Activated CD4-positive, alpha-beta memory T cell treated with anti-CD3 and anti-CD28 coated beads, Interleukin-2, amount 10 ng/mL, durations not matched to agents 7 days and 5 days (primary cell): ENCODE measurements around the gene NAGK. TPM values are rescaled to one million over a fixed set of nuclear protein-coding genes. Genes with fewer than 3 reads are reported as not detected.

Source experiments
- CTCF ChIA-PET: fragments of 350-600 bp; sonication (Branson Sonifier 250); formaldehyde crosslinking; loops from one replicate; lab custom pipeline; 2021; ENCODE audit warnings: antibody characterized with exemption, inconsistent platforms; lab: Charles Lee
- POLR2A ChIA-PET: fragments of 350-600 bp; sonication (Branson Sonifier 250); formaldehyde crosslinking; loops from one replicate; lab custom pipeline; 2021; ENCODE audit warnings: antibody characterized with exemption; lab: Charles Lee
- DNase-seq: peaks from one replicate; pipeline ENCODE4 v3.0.0-alpha.2; 2020
- H3K27ac Mint-ChIP-seq: one replicate; pipeline ENCODE4 v1.8.0; 2021; ENCODE audit warnings: mild to moderate bottlenecking, mixed read lengths
- H3K27me3 Mint-ChIP-seq: one replicate; pipeline ENCODE4 v1.8.0; 2021; ENCODE audit warnings: mixed read lengths
- H3K36me3 Mint-ChIP-seq: one replicate; pipeline ENCODE4 v1.8.0; 2021; ENCODE audit warnings: low read depth, mixed read lengths
- H3K4me1 Mint-ChIP-seq: one replicate; pipeline ENCODE4 v1.8.0; 2021; ENCODE audit warnings: mixed read lengths
- H3K4me3 Mint-ChIP-seq: one replicate; pipeline ENCODE4 v1.8.0; 2021; ENCODE audit warnings: mild to moderate bottlenecking, mixed read lengths
- H3K9me3 Mint-ChIP-seq: one replicate; pipeline ENCODE4 v1.8.0; 2021; ENCODE audit warnings: mixed read lengths
- total RNA-seq, 2 experiments: library from RNA; stranded (reverse); gene quantifications; one replicate each; pipeline ENCODE4 v1.2.3, GENCODE V29; 2021

Gene NAGK
- total RNA-seq, 2 experiments from 2014 or later: 66.1 to 67.5 TPM

GRCh38 chr2:71125506-71126294 lies 57.3 kb downstream of the NAGK start:
- no peak overlapping the region for H3K4me3 Mint-ChIP-seq
- POLR2A ChIA-PET: interaction anchor here (0.6 to 1.7 kb wide), 2 partner anchors 11 to 58 kb away, joined by 5 to 8 read pairs; partner anchors contain the start of gene NAGK
- CTCF ChIA-PET: no interaction called here
- H3K27me3 Mint-ChIP-seq: no peaks in the 10 kb centered on the region
- H3K27ac Mint-ChIP-seq: no peak overlapping the region
- H3K36me3 Mint-ChIP-seq: peaks cover 24% of the 10 kb centered on the region
- peaks cover 18% of the 10 kb centered on the region for H3K4me1 Mint-ChIP-seq
- no peak for DNase-seq
- H3K9me3 Mint-ChIP-seq: no peaks in the 10 kb centered on the region

GRCh38 chr2:71126957-71127356 lies 58.5 kb downstream of the NAGK start:
- no peak overlapping the region for H3K4me3 Mint-ChIP-seq
- no peak overlapping the region for H3K27ac Mint-ChIP-seq
- H3K36me3 Mint-ChIP-seq: peaks cover 18% of the 10 kb centered on the region
- no peak for DNase-seq
- H3K9me3 Mint-ChIP-seq: no peaks in the 10 kb centered on the region
- POLR2A ChIA-PET: interaction anchor here (0.7 to 1.7 kb wide), 2 partner anchors 59 to 60 kb away, joined by 3 to 8 read pairs; partner anchors contain the start of gene NAGK
- H3K27me3 Mint-ChIP-seq: no peaks in the 10 kb centered on the region
- CTCF ChIA-PET: interaction anchor here (0.6 to 1.2 kb wide), 2 partner anchors 26 to 1488 kb away, joined by 3 to 5 read pairs; no protein-coding TSS in a partner anchor
- peaks cover 18% of the 10 kb centered on the region for H3K4me1 Mint-ChIP-seq

Other genes starting within 250 kb of the NAGK start
- not detected for gene CLEC4F, start 248.0 kb upstream of the NAGK start, total RNA-seq
- gene CD207, start 232.8 kb upstream of the NAGK start, total RNA-seq: not detected
- gene VAX2, start 168.1 kb upstream of the NAGK start, total RNA-seq: not detected
- gene ATP6V1B1, start 132.7 kb upstream of the NAGK start, total RNA-seq: not detected
- not detected for gene ANKRD53, start 90.0 kb upstream of the NAGK start, total RNA-seq
- gene TEX261, start 73.8 kb upstream of the NAGK start, total RNA-seq: 10 to 100 TPM; 34.8 to 35.8 TPM
- gene MCEE, start 61.6 kb downstream of the NAGK start, total RNA-seq: 10 to 100 TPM; 18.1 to 19.1 TPM
- 10 to 100 TPM; 25.5 to 26.2 TPM for gene MPHOSPH10, start 62.0 kb downstream of the NAGK start, total RNA-seq
- gene PAIP2B, start 158.5 kb downstream of the NAGK start, total RNA-seq: 1 to 10 TPM; 1.7 to 1.8 TPM